DMS153 (cell line): ENCODE measurements around the gene MVD.
"Not testable (repeated sequence)": the region's sequence is repeated elsewhere in the genome, so short reads cannot be mapped to it uniquely, and the experiment has no call there.

Source experiments
- DNase-seq: peaks from one replicate; lab custom pipeline; 2025; lab: John Stamatoyannopoulos, UW

Gene MVD

DNA sequence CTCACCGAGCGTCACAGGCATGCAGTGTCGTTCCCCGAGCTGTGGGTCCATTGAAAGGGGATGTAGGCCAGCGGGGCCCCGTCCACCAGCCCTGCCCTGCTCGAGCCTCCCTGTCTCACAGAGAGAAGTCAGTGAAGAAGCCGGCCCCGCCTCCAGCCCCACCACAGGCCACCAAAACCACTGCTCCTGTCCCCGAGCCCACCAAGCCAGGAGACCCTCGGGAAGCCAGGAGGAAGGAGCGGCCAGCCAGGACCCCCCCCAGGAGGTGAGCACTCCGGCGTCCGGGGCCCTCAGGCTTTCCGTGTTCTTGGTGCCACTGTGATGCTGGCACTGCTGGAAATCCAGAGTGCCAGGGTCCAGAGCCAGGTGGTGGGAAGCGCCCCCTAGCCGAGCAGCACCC is 38.4 kb downstream of the MVD start:
- no peak for DNase-seq

DNA sequence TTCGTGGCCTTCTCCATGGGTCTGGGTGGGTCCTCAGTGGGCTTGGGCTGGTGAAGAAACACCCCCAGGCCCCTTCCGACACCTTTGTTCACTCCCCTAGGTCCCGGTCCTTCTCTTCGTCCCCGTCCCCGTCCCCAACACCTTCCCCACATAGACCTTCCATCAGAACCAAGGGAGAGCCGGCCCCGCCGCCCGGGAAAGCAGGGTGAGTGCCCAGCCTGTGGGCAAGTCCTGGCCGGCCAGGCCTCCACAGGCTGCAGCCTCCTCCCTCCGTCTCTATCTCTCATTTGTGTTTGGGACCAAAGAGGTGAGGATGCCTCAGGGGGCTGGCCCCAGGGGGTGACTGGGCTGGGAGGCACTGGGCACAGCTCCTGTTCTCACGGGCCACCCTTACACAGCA is 39.0 kb downstream of the MVD start:
- no peak for DNase-seq

DNA sequence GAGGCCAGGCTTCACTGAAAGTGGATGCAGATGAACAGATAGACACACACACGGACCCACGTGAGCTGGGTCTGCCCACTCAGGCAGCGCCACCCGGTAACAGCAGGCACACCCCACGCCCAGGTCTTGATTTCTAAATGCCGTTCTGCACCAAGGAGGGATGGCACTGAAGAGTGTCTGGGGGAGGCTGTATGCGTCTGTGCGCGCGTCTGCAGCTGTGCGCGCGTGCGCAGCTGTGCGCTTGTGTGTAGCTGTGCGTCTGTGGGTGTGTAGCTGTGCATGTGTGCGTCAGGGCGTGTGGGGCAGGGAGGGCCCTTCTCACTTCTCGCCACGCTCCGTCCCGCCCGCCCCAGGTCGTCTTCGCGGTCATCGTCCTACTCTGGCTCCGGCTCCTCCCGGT is 40.0 kb downstream of the MVD start:
- DNase-seq, result no peak

DNA sequence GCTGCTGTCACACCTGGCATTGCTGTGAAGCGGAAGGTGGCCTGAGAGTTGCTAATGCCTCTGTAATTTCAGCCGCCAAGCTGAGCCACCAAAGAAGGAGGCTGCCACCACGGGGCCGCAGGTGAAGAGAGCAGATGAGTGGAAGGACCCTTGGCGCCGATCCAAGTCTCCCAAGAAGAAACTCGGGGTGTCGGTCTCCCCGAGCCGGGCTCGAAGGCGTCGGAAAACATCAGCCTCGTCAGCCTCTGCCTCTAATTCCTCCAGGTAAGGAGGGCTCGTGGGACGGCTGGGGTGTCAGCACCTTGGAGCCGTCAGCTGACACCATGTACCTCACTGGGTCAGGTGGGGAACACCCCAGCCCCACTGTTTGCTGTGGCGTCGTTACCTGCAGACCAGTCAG is 40.8 kb downstream of the MVD start:
- no peak for DNase-seq

DNA sequence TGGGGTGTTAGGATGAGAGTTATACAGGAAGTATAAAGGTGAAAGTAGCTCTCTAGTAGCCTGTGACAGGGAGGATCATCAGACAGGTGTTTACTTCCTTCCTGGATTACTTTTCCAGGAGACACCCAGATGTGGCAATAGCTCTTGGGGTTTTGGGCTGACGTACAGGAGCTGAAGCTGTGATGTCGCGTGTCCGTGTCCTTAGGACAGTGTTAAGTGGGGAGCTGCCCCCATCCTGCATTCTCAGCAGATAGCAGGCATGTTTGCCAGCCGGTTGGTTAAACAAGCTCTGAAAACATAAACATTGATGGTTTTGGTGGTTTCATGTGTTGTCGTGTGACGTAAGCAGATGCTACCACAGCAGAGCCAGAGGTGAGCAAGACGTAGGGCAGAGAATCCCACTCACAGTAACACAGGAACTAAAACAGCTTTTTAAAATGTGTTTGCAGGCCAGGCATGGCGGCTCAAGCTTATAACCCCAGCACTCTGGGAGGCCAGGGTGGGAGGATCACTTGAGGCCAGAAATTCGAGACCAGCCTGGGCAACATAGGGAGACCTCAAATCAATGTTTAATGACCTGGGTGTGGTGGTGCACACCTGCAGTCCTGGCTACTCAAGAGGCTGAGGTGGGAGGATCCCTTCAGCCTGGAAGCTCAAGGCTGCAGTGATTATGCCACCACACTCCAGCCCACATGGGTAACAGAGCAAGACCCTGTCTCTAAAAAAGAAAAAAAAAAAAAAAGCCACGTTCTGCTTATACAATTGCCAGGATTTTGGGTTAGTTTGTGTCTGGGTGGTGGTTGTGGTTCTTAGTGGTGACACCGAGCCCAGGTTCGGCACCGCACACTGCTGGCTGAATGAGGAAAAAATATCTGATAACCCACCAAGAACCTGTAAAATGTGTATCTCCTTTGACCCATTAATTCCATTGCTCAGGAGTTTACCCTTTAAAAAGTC is 42.8 kb downstream of the MVD start:
- no peak for DNase-seq

DNA sequence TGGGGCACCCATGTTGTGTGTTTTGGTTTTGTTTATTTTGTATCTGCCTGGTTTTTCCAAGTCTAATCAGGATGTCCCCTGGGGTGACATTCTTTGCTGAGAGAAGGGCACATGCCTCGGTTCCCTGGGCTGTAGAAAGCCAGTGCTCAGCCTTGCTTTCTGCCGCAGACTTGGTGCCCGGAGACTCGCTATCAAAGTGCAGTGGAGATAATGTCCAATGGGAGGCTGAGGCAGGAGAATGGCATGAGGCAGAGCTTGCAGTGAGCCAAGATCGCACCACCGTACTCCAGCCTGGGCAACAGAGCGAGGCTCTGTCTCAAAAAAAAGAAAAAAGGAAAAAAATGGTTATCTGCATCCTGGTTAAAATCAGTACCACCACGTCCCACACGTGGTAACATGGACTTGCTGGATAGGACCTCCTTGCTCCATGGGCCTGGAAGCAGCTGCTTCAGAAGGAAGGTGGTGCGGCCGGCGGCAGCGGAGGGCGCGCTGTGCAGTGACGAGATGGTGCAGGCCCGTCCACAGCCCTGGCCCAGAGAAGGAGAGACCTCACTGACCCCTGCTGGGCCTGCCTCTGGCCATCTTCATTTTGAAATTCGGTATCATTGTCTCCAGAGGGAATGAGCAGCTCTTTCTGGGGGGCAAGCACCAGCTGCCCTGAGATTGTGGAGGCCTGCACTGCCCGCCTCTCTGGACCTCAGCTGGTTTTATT is 43.8 kb downstream of the MVD start:
- DNase-seq, result no peak

DNA sequence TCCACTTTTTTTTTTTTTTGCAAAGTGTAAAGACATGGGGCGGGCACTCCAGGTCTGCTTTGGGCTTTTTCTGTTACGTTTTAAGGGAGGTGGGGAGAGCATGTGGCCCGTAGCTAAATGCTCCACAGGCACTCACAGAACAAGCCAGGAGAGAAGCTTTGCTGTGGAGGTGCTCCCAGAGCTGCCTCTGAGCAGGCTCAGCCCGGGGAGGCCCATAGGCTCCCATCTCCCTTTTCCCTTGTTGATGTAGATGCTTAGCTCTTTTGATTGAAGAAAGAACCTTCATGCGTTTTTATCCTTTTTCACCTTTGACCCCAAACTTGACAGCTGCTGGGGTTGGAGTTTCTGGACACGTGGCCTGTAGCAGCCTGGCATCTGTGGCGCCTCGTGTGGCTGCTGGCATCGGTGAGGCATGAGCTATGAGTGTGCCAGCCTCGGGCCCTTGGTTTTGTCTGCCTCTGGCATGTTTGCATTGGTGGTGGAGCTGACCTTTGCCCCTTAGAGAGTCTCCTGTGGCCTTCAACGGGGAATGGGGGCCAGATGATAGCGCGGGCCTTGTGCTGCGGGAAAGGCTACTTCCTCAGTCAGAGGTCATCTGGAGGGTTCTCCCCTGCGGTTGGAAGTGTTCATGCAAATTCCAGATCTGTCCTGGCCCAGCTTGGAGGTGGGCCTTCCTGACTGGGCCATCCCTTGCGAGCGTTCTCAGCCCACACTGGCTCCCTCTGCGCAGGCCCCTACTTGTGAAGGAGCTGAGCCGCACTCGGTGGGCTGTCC is 44.5 kb downstream of the MVD start:
- DNase-seq, result no peak

DNA sequence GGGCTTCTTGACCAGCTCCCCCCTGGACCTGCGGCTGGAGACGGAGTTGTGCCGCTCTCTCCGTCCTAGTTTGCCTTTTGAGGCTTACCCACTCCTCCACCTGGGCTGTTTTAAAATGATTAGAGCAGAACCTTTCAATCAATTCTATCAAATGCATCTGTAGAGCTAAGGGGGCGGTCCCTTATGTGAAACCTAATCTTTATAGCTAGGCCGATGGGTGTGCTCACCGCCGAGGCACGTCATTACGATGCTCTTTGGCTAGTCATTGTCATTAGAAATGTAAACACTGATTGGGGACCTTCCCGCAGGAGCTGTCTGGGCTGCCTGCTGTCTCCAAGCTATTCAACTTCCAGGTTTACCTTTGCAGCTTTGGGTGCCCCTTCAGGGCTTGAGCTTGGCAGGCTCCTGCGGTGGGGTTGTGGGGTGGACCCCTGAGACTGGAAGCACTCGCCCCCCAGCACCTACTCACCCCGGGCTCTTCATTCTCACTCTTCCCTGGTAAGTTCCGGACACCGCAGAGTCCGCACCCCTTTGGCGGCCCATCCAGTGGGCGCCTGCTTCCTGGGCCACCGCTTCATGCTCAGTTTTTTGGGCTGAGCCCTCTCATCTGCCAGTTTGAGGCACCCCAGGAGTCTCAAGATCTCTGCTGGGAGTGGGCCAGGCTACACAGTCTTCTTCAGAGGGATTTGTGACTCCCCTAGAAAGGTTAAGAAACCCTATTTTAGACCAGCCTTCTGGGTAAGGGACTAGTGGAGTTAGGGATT is 45.4 kb downstream of the MVD start:
- DNase-seq, result peak; percentile 87

DNA sequence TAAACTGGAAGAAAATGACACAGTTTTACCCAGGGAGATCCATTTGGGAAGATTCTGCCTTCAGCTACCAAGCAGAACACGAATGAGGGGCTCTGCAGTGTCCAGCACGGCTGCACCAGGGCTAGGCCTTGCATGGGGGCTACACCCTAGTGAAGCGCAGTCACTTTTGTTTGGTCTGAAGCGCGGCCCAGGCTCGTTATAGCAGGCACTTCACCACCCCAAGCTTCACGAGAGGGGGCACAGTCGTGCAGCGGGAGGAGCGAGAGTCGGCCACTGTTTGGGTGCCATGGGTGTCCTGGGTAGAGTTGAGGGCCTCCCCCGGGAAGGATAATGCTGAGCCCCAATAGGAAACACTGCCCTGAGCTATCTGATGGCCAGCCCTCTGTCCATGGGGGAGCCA is 46.2 kb downstream of the MVD start:
- no peak for DNase-seq

DNA sequence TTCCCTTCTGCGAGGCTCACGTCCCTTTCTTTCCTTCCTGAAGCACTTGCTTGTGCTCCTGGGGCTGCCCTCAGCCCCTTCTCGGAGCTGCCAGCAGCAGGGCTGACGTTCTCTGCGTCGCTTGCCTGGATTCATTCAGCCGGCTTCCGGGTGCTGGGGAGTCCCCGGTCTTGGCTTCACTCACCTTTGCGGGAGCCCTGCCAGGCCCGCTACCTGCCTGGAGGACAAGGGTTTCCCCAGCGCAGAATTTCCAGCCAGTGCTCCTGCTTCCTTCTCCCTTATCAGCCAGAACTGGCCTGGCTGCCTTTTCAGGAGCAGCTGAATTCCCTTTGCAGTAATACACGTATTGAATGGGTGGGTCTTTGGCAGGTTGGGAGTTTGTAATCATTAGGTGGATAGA is 46.6 kb downstream of the MVD start:
- peak; percentile 68 for DNase-seq

DNA sequence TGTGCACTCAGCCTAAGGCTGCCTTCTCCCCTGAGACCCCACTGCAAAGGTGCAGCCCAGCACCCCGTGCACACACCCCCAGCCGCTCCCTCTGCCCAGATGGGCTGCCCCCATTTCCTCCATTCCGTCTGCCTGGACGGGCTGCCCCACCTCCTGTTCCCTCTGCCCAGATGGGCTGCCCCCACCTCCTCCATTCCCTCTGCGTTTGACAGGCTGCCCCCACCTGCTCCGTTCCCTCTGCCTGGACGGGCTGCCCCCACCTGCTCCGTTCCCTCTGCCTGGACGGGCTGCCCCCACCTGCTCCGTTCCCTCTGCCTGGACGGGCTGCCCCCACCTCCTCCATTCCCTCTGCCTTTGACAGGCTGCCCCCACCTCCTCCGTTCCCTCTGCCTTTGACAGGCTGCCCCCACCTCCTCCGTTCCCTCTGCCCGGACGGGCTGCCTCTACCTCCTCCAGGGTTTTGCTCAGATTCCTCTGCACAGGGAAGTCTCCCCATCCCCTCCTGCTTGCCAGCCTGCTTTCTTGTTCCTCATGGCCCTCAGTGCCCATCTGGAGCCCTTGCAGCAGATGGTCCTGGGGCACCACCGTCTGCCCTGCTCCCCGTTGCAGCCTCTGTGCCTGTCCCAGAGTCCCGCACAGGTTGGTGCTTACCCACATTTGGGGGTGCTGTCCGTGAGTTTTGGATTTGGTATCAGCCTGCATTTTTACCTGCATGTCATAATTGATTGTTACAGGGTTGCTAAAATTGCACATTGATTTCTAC is 47.9 kb downstream of the MVD start:
- no peak for DNase-seq

DNA sequence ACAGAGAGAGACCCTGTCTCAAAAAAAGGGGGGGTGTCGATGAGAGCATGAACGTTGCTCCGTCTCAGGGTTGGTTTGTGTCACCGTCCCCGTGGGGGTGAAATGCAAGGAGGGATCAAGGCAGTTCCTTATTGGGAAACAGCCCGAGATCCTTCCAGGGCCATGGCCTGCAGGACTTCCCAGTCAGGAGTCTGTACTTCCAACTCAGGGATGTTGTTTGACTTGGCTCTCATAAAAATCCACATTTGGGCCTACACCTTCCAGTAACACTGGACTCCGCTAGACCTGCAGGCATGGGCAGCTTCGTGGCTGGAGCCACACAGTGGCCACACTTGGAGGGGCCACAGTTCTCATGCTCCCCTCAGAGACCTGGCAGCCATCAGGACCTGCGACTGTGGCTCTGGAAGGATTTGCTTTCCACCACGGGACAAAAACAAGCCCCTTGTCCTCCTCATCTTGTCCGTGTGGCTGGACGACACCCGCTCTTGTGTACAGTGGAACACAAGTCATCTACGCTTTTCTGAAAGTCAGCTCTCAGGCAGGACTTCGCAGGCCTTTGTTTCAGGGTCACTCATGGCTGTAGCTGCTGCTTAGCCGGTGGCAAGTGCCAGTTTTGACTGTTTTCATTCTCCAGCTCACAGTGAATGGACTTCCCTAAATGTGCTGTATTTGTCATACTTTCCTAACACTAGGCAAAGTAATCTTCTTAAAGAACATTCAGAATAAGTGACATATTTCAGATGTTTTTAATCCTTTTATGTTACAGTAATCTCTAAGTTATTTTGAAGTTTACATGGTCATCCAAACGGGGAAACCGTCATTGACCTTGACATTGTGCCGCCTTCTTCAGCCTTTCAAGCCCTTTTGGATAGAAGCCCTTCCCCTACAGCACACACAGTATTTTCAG is 48.7 kb downstream of the MVD start:
- DNase-seq, result no peak

DNA sequence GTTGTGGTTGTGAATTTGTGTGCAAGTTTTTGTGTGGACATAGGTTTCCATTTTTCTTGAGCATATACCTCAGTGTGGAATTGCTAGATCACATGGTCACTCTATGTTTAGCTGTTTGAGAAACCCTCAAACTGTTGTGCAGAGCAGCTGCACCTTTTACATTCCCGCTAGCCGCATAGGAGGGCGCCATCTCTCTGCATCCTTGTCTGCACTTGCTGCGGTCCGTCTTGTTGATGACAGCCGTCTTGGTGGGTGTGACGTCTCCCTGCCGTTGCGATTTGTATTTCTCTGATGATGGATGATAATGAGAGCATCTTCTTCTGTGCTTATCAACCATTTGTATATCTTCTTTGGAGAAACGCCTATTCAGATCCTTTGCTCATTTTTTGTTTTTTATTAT is 49.6 kb downstream of the MVD start:
- DNase-seq, result no peak

DNA sequence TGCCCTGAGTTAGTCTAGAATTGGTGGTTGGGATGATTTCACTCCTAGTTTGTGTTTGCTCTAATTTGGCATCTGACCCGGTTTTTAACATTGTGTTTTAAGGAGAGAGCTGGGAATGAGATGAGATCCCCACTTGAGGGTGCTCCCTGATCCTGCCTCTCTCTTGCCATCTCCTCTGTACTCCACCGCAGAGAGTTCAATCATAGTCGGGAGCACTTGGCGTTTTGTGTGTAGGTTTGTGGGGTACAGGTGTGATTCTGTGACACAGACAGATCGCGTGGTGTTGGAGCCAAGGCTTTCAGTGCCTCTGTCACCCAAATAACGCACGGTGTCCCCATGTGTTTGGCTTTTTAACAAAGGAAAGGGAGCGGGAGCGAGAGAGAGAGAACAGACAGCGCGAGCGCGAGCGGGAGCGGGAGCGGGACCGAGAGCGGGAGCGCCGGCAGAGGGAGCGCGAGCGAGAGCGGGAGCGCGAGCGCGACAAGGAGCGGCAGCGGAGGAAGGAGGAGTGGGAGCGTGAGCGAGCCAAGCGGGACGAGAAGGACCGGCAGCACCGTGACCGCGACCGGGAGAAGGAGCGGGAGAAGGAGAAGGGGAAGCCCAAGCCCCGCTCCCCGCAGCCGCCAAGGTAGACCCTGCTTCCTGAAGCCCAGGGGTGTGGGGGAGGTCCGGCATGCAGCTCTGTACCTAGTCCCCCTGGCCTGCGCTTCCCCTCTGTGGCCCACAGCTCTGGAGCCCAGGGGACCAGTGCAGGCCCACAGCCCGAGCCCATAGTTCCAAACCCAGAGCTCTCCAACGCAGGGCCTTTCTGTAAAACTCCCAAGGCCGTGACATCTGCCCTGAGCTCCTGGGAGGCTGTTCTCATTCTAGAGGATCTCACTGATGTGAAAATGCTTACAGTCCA is 51.7 kb downstream of the MVD start:
- DNase-seq, result no peak

DNA sequence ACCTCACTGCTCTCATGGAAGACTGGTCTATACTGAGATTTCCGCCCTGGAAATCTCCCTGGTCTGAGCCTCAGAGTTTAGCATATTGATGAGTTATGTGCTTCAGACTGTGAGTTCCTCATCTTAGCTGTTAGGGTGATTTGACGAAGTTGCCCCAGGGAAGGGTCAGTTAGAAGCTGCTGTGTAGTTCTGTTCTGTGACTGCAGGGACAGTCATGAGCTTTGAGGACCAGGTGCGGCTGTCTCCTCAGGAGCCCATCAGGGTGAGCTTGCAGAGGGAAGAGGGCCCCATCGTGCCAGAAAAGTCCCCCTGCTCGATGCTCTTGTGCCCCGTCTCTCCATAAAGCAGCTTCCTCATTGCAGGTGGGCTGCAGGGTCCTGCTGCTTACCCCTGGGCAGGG is 52.8 kb downstream of the MVD start:
- DNase-seq, result no peak

DNA sequence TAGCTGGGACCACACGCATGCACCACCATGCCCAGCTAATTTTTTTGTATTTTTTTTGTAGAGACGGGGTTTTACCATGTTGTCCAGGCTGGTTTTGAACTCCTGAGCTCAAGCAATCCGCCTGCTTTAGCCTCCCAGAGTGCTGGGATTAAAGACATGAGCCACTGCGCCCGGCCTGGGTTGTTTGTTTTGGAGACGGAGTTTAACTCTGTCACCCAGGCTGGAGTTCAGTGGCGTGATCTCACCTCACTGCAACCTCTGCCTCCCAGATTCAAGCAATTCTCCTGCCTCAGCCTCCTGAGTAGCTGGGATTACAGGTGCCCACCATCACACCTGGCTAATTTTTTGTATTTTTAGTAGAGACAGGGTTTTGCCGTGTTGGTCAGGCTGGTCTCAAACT is 53.5 kb downstream of the MVD start:
- not testable (repeated sequence) for DNase-seq

DNA sequence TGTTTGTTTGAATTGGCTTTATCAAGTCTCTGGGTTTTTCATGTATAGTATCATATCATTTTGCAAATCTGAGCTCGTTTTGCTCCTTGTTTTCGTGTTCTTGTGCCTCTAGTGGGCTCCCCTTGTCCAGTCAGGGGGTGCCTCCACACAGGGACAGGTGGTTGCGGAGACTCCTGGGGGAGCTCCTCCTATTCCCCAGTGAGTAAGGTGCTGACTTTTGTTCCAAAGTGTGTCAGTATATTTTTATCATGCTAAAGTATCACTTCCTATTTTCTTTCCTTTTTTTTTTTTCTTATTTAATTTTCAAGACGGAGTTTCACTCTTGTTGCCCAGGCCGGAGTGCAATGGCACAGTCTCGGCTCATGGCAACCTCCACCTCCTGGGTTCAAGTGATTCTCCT is 54.8 kb downstream of the MVD start:
- no peak for DNase-seq

DNA sequence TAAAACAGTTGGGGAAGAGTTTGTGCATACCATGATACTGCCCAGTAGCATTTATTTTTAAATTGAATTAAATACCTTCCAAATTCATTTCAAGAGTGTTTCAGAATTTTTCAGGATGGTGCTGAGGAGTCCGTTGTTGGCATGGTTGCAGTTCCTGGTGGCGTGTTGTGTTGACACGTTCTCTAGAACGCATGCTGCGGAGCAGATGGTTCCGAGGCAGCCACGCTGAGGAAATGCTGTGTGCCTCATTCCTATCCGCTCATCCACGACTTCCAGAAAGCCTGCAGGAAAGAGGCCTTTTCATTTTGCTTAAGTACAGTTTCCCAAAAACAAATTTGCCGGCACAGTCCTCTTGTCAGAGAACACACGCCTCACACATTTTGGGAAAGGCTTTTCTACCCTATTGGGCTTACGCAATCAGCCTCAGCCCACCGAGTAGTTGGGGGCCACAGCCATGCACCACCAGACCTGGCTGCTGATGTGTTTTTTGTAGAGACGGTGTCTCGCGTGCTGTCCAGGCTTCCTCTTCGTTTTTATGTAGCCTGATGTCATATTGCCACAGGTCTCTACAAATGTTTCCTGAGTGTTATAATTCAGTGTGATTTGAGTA is 56.6 kb downstream of the MVD start:
- DNase-seq, result no peak
